Activated B cell treated with CpG ODN at 0.5 μM for 24 hours (primary cell): ENCODE results near the gene PDE4A. TPM values are rescaled to one million over a fixed set of nuclear protein-coding genes. Genes with fewer than 3 reads are reported as not detected.

Experiments used
- ATAC-seq: fragments of 200-7000 bp; cut with Tn5 transposase; one replicate; pipeline ENCODE4 v1.10.0; 2021; ENCODE audit warnings: low read depth, mild to moderate bottlenecking, moderate library complexity
- CTCF ChIA-PET: fragments of 350-600 bp; sonication (Branson Sonifier 250); formaldehyde crosslinking; loops from one replicate; lab custom pipeline; 2021; ENCODE audit warnings: antibody characterized with exemption; lab: Charles Lee
- POLR2A ChIA-PET: fragments of 350-600 bp; sonication (Branson Sonifier 250); formaldehyde crosslinking; loops from one replicate; lab custom pipeline; 2021; ENCODE audit warnings: antibody characterized with exemption; lab: Charles Lee
- DNase-seq: peaks from one replicate; pipeline ENCODE4 v3.0.0; 2022
- H3K27ac Mint-ChIP-seq: one replicate; pipeline ENCODE4 v1.8.0; 2020; ENCODE audit warnings: mixed read lengths
- H3K27me3 Mint-ChIP-seq: one replicate; pipeline ENCODE4 v1.8.0; 2021; ENCODE audit warnings: mixed read lengths
- H3K36me3 Mint-ChIP-seq: one replicate; pipeline ENCODE4 v1.8.0; 2021; ENCODE audit warnings: low read depth, mixed read lengths
- H3K4me1 Mint-ChIP-seq: one replicate; pipeline ENCODE4 v1.8.0; 2021; ENCODE audit warnings: mixed read lengths
- H3K4me3 Mint-ChIP-seq: one replicate; pipeline ENCODE4 v1.8.0; 2020; ENCODE audit warnings: mild to moderate bottlenecking, mixed read lengths
- H3K9me3 Mint-ChIP-seq: one replicate; pipeline ENCODE4 v1.8.0; 2020; ENCODE audit warnings: mixed read lengths
- CTCF ChIP-seq: fragments of 200-600 bp; IDR thresholded peaks from one replicate; pipeline ENCODE4 v1.8.0; 2022; ENCODE audit warnings: antibody characterized with exemption, mild to moderate bottlenecking
- intact Hi-C: fragments of 100-400 bp; cut with micrococcal nuclease; formaldehyde crosslinking; loops from one replicate; pipeline ENCODE4 v1.15.1; 2024
- total RNA-seq: library from RNA; stranded (reverse); gene quantifications from 2 replicates; pipeline ENCODE4 v1.2.3, GENCODE V29; 2022

PDE4A gene
- total RNA-seq, 1 donor from 2014 or later, result 8.6 TPM

GRCh38 chr19:10416380-10417257 is 3.7 kb upstream of the PDE4A start:
- Mint-ChIP-seq H3K27me3 (peaks cover 29% of the 10 kb centered on the region), H3K4me1 (peaks cover 70% of the 10 kb centered on the region), H3K27ac (peak overlapping the region; percentile 80), H3K9me3 (no peaks in the 10 kb centered on the region), H3K36me3 (no peaks in the 10 kb centered on the region), H3K4me3 (peak overlapping the region; percentile 78)
- ChIA-PET CTCF (interaction anchor here (0.6 to 7.1 kb wide), 7 partner anchors 11 to 146 kb away, joined by 3 to 84 read pairs (median 12); partner anchors contain the start of genes CDC37 and ICAM1), POLR2A (interaction anchor here (0.6 to 24.9 kb wide), 9 partner anchors 3 to 186 kb away, joined by 3 to 541 read pairs (median 4); partner anchors contain the start of genes CDC37, ICAM1, ICAM5 and KEAP1)
- DNase-seq (peak; percentile 97), ATAC-seq (peak; percentile 68)
- intact Hi-C loops, result loop anchor here (1.0 to 5.0 kb wide), 4 partner anchors 8 to 151 kb away; partner anchors contain the start of genes CDC37, CDKN2D and KRI1
- peak; percentile 79 for TF ChIP-seq CTCF

- no peaks in the 10 kb centered on the region for H3K36me3 Mint-ChIP-seq
- ATAC-seq, result no peak
- no peak for TF ChIP-seq CTCF
- intact Hi-C loops, result loop anchor here (2.0 to 5.0 kb wide), 2 partner anchors 15 to 150 kb away; partner anchors contain the start of genes CDKN2D and KRI1
- ChIA-PET POLR2A (interaction anchor here (0.6 to 24.9 kb wide), 11 partner anchors 4 to 146 kb away, joined by 3 to 541 read pairs (median 4); partner anchors contain the start of genes CDC37, ICAM1, ICAM5 and KEAP1), CTCF (interaction anchor here (1.2 to 7.1 kb wide), 6 partner anchors 10 to 147 kb away, joined by 4 to 84 read pairs (median 16); partner anchors contain the start of genes CDC37 and ICAM1)
- H3K4me3 Mint-ChIP-seq, result no peak overlapping the region
- DNase-seq, result no peak
- no peaks in the 10 kb centered on the region for H3K9me3 Mint-ChIP-seq
- H3K27me3 Mint-ChIP-seq, result peaks cover 36% of the 10 kb centered on the region
- H3K27ac Mint-ChIP-seq, result peak overlapping the region; percentile 13
- peaks cover 68% of the 10 kb centered on the region for H3K4me1 Mint-ChIP-seq
Observed at GRCh38 chr19:10417541-10418234, 2.6 kb upstream of the PDE4A start.

- intact Hi-C loops, result loop anchor here (2.0 to 5.0 kb wide), 2 partner anchors 15 to 149 kb away; partner anchors contain the start of genes CDKN2D and KRI1
- H3K4me3 Mint-ChIP-seq, result peak overlapping the region; percentile 54
- H3K27me3 Mint-ChIP-seq, result peaks cover 36% of the 10 kb centered on the region
- peak overlapping the region; percentile 13 for H3K27ac Mint-ChIP-seq
- no peaks in the 10 kb centered on the region for H3K36me3 Mint-ChIP-seq
- no peaks in the 10 kb centered on the region for H3K9me3 Mint-ChIP-seq
- DNase-seq (no peak), ATAC-seq (no peak)
- H3K4me1 Mint-ChIP-seq, result peaks cover 67% of the 10 kb centered on the region
- TF ChIP-seq CTCF, result no peak
- POLR2A ChIA-PET, result interaction anchor here (0.6 to 24.9 kb wide), 6 partner anchors 5 to 159 kb away, joined by 4 to 541 read pairs (median 6); partner anchors contain the start of genes CDC37, KEAP1 and PDE4A
- CTCF ChIA-PET, result interaction anchor here (1.2 to 7.1 kb wide), 5 partner anchors 9 to 148 kb away, joined by 4 to 84 read pairs (median 19); partner anchors contain the start of genes CDC37 and ICAM1
Observed at GRCh38 chr19:10418235-10418484, 2.2 kb upstream of the PDE4A start.

- H3K4me3 Mint-ChIP-seq, result peak overlapping the region; percentile 54
- peak overlapping the region; percentile 13 for H3K27ac Mint-ChIP-seq
- no peak for DNase-seq
- peaks cover 69% of the 10 kb centered on the region for H3K4me1 Mint-ChIP-seq
- ChIA-PET CTCF (interaction anchor here (0.6 to 7.1 kb wide), 6 partner anchors 9 to 148 kb away, joined by 3 to 84 read pairs (median 12); partner anchors contain the start of genes CDC37 and ICAM1), POLR2A (interaction anchor here (0.5 to 24.9 kb wide), 7 partner anchors 5 to 1163 kb away, joined by 4 to 541 read pairs (median 6); partner anchors contain the start of genes CDC37, KEAP1 and PDE4A)
- H3K9me3 Mint-ChIP-seq, result no peaks in the 10 kb centered on the region
- H3K36me3 Mint-ChIP-seq, result no peaks in the 10 kb centered on the region
- ATAC-seq, result no peak
- peaks cover 40% of the 10 kb centered on the region for H3K27me3 Mint-ChIP-seq
- TF ChIP-seq CTCF, result no peak
- intact Hi-C loops, result loop anchor here (2.0 to 5.0 kb wide), 2 partner anchors 14 to 149 kb away; partner anchors contain the start of genes CDKN2D and KRI1
Observed at GRCh38 chr19:10418485-10419199, 1.7 kb upstream of the PDE4A start.
